OCI-LY1 (cell line): ENCODE measurements around the gene MKNK1.

Experiments used
- H2AFZ ChIP-seq: fragments of 200-600 bp; sonication (generic), shearing (Covaris generic); 2 replicates; pipeline ENCODE4 v1.6.0; 2014; ENCODE audit warnings: antibody characterized with exemption, mild to moderate bottlenecking, low read length
- H3F3A ChIP-seq: fragments of 200-600 bp; sonication (generic), shearing (Covaris generic); 2 replicates; pipeline ENCODE4 v1.6.0; 2014; ENCODE audit warnings: mild to moderate bottlenecking, antibody characterized with exemption, low read length, moderate library complexity; ENCODE audit not compliant: insufficient read depth
- H3K27ac ChIP-seq: fragments of 200-600 bp; sonication (generic); 2 replicates; pipeline ENCODE4 v1.5.1; 2014; ENCODE audit warnings: low read length, mixed run types, mild to moderate bottlenecking, low read depth; ENCODE audit not compliant: poor library complexity, severe bottlenecking
- H3K27me3 ChIP-seq: fragments of 200-600 bp; sonication (generic); 2 replicates; pipeline ENCODE4 v1.6.0; 2014; ENCODE audit warnings: antibody characterized with exemption, mild to moderate bottlenecking, low read length, moderate library complexity; ENCODE audit not compliant: insufficient read depth
- H3K36me3 ChIP-seq: fragments of 200-600 bp; sonication (generic); 2 replicates; pipeline ENCODE4 v1.6.1; 2014; ENCODE audit warnings: mild to moderate bottlenecking, antibody characterized with exemption, low read length, moderate library complexity, mixed read lengths; ENCODE audit not compliant: insufficient read depth
- H3K4me1 ChIP-seq: fragments of 200-600 bp; sonication (generic); 2 replicates; pipeline ENCODE4 v1.5.1; 2014; ENCODE audit warnings: mild to moderate bottlenecking, low read length, moderate library complexity; ENCODE audit not compliant: insufficient read depth, severe bottlenecking
- H3K4me2 ChIP-seq: fragments of 200-600 bp; sonication (generic), shearing (Covaris generic); 2 replicates; pipeline ENCODE4 v1.6.1; 2014; ENCODE audit warnings: low read length
- H3K4me3 ChIP-seq: fragments of 200-600 bp; sonication (generic); 2 replicates; pipeline ENCODE4 v1.5.1; 2014; ENCODE audit warnings: low read length, low read depth, mild to moderate bottlenecking, mixed read lengths; ENCODE audit not compliant: poor library complexity, severe bottlenecking
- H3K79me2 ChIP-seq: fragments of 200-600 bp; shearing (Covaris generic); 2 replicates; pipeline ENCODE4 v1.6.1; 2016; ENCODE audit warnings: mixed run types, low read length, mixed read lengths; ENCODE audit not compliant: insufficient read depth
- H3K9ac ChIP-seq: fragments of 200-600 bp; sonication (generic), shearing (Covaris generic); 2 replicates; pipeline ENCODE4 v1.6.1; 2014; ENCODE audit warnings: mild to moderate bottlenecking, low read length, mixed read lengths
- H3K9me2 ChIP-seq: fragments of 200-600 bp; sonication (generic), shearing (Covaris generic); 2 replicates; pipeline ENCODE4 v1.6.1; 2014; ENCODE audit warnings: low read depth, mild to moderate bottlenecking, low read length, mixed read lengths
- H3K9me3 ChIP-seq: fragments of 200-600 bp; shearing (Covaris generic); 2 replicates; pipeline ENCODE4 v1.6.1; 2014; ENCODE audit warnings: low read length, mixed read lengths
- H4K20me1 ChIP-seq: fragments of 200-600 bp; sonication (generic), shearing (Covaris generic); 2 replicates; pipeline ENCODE4 v1.6.0; 2016; ENCODE audit warnings: mild to moderate bottlenecking, low read length; ENCODE audit not compliant: insufficient read depth
- EZH2 ChIP-seq: fragments of 200-600 bp; sonication (generic), shearing (Covaris generic); IDR thresholded peaks from 2 replicates; pipeline ENCODE4 v1.8.0; 2017; ENCODE audit warnings: borderline replicate concordance, mixed run types, mild to moderate bottlenecking, antibody characterized with exemption, low read length, moderate library complexity, mixed read lengths
- TF ChIP-seq, protein P1 (sequence below): fragments of 200-600 bp; sonication (generic), shearing (Covaris generic); IDR thresholded peaks from 2 replicates; pipeline ENCODE4 v1.5.1; 2017; ENCODE audit warnings: mild to moderate bottlenecking, antibody characterized with exemption, low read length, moderate library complexity, mixed read lengths

MKNK1 gene

DNA sequence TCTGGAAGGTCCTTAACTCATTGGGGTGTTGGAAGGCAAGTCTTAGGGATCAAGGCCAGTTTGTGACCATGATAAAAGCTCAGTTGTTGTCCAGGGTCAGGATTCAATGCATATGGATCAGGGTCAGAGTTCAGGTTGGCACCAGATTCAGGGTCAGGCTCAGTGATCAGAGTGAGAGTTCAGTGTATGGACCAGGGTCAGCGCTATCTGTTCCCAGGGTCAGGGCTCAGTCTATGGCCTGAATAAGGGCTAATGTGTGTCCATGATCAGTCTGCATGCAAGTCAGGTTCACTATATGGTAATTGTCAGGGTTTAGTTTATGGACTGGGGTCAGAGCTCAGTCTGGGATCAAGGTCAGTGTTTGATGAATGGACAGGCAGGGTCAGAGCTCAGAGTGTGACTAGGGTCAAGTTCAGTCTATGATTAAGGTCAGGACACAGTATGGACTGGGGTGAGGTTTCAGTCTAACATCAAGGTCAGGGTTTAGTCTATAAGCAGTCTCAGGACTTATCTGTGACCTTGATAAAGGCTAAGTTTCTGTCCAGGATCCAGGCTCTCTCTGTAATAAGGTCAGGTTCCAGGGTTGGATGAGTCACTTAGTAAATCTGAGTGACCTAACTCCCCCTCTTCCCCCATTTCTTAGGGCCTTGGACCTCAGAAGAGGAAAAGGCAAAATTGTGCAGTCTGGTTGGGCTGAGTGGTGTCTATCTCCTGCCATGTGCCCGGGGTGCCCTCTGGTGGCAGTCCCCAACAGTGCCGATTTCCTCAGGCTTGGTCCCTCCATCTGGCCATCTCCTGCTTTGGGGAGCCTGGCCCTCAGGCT lies 76.4 kb downstream of the MKNK1 start:
- H3F3A ChIP-seq = no peaks in the 10 kb centered on the region
- no peak overlapping the region for H3K9ac ChIP-seq
- TF ChIP-seq EZH2 = no peak
- TF ChIP-seq, protein P1, sequence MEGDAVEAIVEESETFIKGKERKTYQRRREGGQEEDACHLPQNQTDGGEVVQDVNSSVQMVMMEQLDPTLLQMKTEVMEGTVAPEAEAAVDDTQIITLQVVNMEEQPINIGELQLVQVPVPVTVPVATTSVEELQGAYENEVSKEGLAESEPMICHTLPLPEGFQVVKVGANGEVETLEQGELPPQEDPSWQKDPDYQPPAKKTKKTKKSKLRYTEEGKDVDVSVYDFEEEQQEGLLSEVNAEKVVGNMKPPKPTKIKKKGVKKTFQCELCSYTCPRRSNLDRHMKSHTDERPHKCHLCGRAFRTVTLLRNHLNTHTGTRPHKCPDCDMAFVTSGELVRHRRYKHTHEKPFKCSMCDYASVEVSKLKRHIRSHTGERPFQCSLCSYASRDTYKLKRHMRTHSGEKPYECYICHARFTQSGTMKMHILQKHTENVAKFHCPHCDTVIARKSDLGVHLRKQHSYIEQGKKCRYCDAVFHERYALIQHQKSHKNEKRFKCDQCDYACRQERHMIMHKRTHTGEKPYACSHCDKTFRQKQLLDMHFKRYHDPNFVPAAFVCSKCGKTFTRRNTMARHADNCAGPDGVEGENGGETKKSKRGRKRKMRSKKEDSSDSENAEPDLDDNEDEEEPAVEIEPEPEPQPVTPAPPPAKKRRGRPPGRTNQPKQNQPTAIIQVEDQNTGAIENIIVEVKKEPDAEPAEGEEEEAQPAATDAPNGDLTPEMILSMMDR = peak; percentile 89
- no peaks in the 10 kb centered on the region for H3K36me3 ChIP-seq
- no peaks in the 10 kb centered on the region for H3K4me1 ChIP-seq
- no peak overlapping the region for H2AFZ ChIP-seq
- H3K79me2 ChIP-seq = no peaks in the 10 kb centered on the region
- no peaks in the 10 kb centered on the region for H3K9me2 ChIP-seq
- no peak overlapping the region for H3K4me2 ChIP-seq
- H4K20me1 ChIP-seq = no peaks in the 10 kb centered on the region
- H3K27me3 ChIP-seq = no peaks in the 10 kb centered on the region; the same call in 1 of the 2 replicates
- H3K9me3 ChIP-seq = no peaks in the 10 kb centered on the region
- no peak overlapping the region for H3K27ac ChIP-seq
- no peak overlapping the region for H3K4me3 ChIP-seq

DNA sequence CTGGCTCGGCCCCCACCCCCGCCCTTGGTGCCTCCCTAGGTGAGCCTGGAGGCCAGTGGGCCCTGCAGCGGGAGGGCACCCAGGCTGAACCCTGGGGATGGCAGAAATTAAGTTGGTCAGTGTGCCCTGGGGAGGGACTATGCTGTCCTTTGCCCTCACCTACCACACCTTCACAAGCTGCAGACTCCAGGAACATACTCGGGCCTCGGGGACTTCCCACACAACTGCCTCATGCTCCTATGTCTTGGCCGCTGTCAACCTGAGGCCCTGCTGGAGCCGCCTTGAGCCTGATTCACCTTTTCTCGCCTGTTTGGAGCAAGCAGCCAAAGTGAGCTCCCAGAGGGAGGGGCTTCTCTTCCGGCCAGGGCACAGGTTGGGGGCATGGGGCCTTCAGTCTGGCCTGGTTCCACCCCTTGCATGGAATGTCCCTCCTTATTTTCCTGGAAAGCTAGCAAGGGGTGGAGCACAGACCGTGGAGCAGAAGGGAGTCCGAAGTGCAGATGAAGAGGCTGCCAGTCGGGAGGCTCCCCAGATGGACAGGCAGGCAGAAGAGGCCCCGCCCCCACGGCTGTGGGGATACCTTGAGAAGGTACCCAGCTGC lies 77.3 kb downstream of the MKNK1 start:
- Histone ChIP-seq H3K4me3 (no peak overlapping the region), H3K9me3 (no peaks in the 10 kb centered on the region), H3K4me1 (no peaks in the 10 kb centered on the region), H3K27ac (no peak overlapping the region), H4K20me1 (no peaks in the 10 kb centered on the region), H3K9ac (no peak overlapping the region), H3K79me2 (no peaks in the 10 kb centered on the region), H3K36me3 (no peaks in the 10 kb centered on the region), H2AFZ (no peak overlapping the region), H3K27me3 (no peaks in the 10 kb centered on the region; the same call in 1 of the 2 replicates), H3K4me2 (no peak overlapping the region), H3F3A (no peaks in the 10 kb centered on the region), H3K9me2 (no peaks in the 10 kb centered on the region)
- TF ChIP-seq EZH2 = no peak
- TF ChIP-seq, protein P1 = no peak

DNA sequence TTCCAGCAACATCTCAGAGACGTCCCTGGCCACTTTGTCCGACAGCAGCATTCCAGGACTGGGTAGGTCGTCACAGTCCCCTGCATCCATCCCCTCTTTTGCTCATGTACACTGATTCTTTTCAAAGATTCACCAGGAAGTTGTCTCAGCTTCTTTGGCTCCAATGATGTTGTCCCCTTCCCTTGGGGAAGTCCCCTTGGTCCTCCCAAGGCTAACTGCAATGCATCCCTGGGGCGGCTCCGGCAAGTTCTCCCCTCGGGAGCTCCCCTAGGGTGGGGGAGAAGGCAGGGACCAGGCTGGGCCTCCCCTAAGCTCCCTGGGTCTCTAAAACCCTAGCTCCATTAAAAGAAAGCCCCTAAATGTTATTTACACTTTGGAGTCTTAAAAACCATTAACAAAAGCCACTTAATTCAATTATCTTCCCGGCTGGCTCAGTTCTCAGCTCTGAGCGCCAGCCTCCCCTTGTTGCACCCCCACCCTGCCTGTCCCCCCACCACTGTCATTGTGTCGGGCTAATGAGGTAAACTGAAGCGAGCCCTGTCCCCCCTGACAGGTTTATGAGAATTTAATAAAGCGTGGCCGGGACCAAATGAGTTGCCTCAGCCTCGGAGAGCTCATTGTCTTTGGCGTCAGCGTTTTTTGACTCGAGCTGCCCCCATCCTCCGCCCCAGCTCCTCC lies 77.9 kb downstream of the MKNK1 start:
- Histone ChIP-seq H3K79me2 (no peaks in the 10 kb centered on the region), H4K20me1 (no peaks in the 10 kb centered on the region), H3K9ac (no peak overlapping the region), H3K27ac (no peak overlapping the region), H2AFZ (no peak overlapping the region), H3K9me2 (no peaks in the 10 kb centered on the region), H3K4me1 (no peaks in the 10 kb centered on the region), H3F3A (no peaks in the 10 kb centered on the region), H3K9me3 (no peaks in the 10 kb centered on the region), H3K4me2 (no peak overlapping the region), H3K36me3 (no peaks in the 10 kb centered on the region), H3K27me3 (no peaks in the 10 kb centered on the region; the same call in 1 of the 2 replicates), H3K4me3 (no peak overlapping the region)
- no peak for TF ChIP-seq EZH2
- TF ChIP-seq, protein P1 = no peak
